HEK293 (cell line): ENCODE results near the gene HTR3B.

ENCODE experiments used
- TRIM28 ChIP-seq: IDR thresholded peaks from 2 replicates; pipeline ENCODE4 v1.6.1; 2011; ENCODE audit warnings: low read length, control low read depth, borderline replicate concordance
- ZBTB48 ChIP-seq: fragments of 450-650 bp; formaldehyde crosslinking; IDR thresholded peaks from 2 replicates; pipeline ENCODE4 v1.5.1; 2016; ENCODE audit warnings: missing biosample characterization, missing genetic modification characterization
- ZNF174 ChIP-seq: fragments of 450-650 bp; formaldehyde crosslinking; IDR thresholded peaks from 2 replicates; pipeline ENCODE4 v1.5.0; 2017; ENCODE audit warnings: missing biosample characterization, mild to moderate bottlenecking, missing genetic modification characterization
- ZNF248 ChIP-seq: fragments of 450-650 bp; formaldehyde crosslinking; IDR thresholded peaks from 2 replicates; pipeline ENCODE4 v1.5.1; 2017; ENCODE audit warnings: missing biosample characterization, missing genetic modification characterization
- ZNF433 ChIP-seq: fragments of 450-650 bp; formaldehyde crosslinking; IDR thresholded peaks from 2 replicates; pipeline ENCODE4 v1.5.1; 2016; ENCODE audit warnings: missing biosample characterization, missing genetic modification characterization, low read depth
- ZNF530 ChIP-seq: fragments of 450-650 bp; formaldehyde crosslinking; IDR thresholded peaks from 2 replicates; pipeline ENCODE4 v1.5.1; 2016; ENCODE audit warnings: low read depth, missing biosample characterization, missing genetic modification characterization
- TF ChIP-seq, protein P1 (sequence below): fragments of 450-650 bp; formaldehyde crosslinking; IDR thresholded peaks from 2 replicates; pipeline ENCODE4 v1.5.1; 2016; ENCODE audit warnings: missing biosample characterization, missing genetic modification characterization

DNA sequence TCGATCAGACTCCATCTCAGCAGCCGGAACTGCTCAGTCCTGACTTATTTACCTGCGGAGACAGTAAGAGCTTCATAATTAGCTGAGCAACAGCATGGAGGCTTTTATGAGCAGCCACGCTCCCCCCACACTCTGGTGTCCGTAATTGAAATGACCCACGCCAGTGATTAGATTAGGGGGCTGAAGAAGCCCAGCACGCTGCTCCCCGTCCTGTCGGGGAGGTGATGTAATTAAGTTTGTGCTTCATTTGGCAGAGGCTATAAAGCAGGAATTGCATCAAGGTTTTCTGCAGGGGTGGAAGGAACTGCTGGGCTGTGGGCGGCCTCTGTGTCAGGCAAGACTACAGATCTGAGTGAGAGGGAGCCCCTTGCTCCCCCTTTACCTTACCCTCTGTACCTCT is 47.5 kb downstream of the HTR3B start:
- TF ChIP-seq, protein P1, sequence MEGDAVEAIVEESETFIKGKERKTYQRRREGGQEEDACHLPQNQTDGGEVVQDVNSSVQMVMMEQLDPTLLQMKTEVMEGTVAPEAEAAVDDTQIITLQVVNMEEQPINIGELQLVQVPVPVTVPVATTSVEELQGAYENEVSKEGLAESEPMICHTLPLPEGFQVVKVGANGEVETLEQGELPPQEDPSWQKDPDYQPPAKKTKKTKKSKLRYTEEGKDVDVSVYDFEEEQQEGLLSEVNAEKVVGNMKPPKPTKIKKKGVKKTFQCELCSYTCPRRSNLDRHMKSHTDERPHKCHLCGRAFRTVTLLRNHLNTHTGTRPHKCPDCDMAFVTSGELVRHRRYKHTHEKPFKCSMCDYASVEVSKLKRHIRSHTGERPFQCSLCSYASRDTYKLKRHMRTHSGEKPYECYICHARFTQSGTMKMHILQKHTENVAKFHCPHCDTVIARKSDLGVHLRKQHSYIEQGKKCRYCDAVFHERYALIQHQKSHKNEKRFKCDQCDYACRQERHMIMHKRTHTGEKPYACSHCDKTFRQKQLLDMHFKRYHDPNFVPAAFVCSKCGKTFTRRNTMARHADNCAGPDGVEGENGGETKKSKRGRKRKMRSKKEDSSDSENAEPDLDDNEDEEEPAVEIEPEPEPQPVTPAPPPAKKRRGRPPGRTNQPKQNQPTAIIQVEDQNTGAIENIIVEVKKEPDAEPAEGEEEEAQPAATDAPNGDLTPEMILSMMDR = no peak
- no peak for TF ChIP-seq ZBTB48 (tag by site-specific recombination)
- TF ChIP-seq TRIM28 = no peak
- TF ChIP-seq ZNF433 (tag by site-specific recombination) = no peak
- no peak for TF ChIP-seq ZNF248 (tag by site-specific recombination)
- no peak for TF ChIP-seq ZNF174
- no peak for TF ChIP-seq ZNF530 (tag by site-specific recombination)
